Endodermal cell (in vitro differentiated cells): Measurements from ENCODE around the gene LMNA. TPM values are rescaled to one million over a fixed set of nuclear protein-coding genes. Genes with fewer than 3 reads are reported as not detected.

Source experiments
- DNase-seq: peaks from one replicate; pipeline ENCODE4 v3.0.0-alpha.2; 2017
- H3K27ac ChIP-seq: 2 replicates; pipeline ENCODE4 v1.5.1; 2013; ENCODE audit warnings: mild to moderate bottlenecking, low read depth, low read length, moderate library complexity
- H3K27me3 ChIP-seq: 2 replicates; pipeline ENCODE4 v1.6.1; 2013; ENCODE audit warnings: mild to moderate bottlenecking, low read length, moderate library complexity; ENCODE audit not compliant: insufficient read depth, control insufficient read depth, poor library complexity, severe bottlenecking
- H3K36me3 ChIP-seq: 2 replicates; pipeline ENCODE4 v1.7.0; 2013; ENCODE audit warnings: mild to moderate bottlenecking, low read length, moderate library complexity; ENCODE audit not compliant: control insufficient read depth, insufficient read depth
- H3K4me1 ChIP-seq: one replicate; pipeline ENCODE4 v1.7.0; 2013; ENCODE audit warnings: low read length; ENCODE audit not compliant: control insufficient read depth, insufficient read depth
- H3K4me3 ChIP-seq: 2 replicates; pipeline ENCODE4 v1.5.1; 2013; ENCODE audit warnings: mild to moderate bottlenecking, low read length, moderate library complexity
- H3K9ac ChIP-seq: 2 replicates; pipeline ENCODE4 v1.6.1; 2013; ENCODE audit warnings: mild to moderate bottlenecking, low read length, moderate library complexity; ENCODE audit not compliant: poor library complexity, severe bottlenecking; ENCODE audit errors: extremely low read depth
- H3K9me3 ChIP-seq: 2 replicates; pipeline ENCODE4 v1.6.1; 2013; ENCODE audit warnings: mild to moderate bottlenecking, low read length, moderate library complexity; ENCODE audit not compliant: control insufficient read depth
- H3K27ac Mint-ChIP-seq: 2 replicates; pipeline ENCODE4 v1.8.0; 2020; ENCODE audit warnings: mixed read lengths
- H3K27me3 Mint-ChIP-seq: 2 replicates; pipeline ENCODE4 v1.8.0; 2021; ENCODE audit warnings: mild to moderate bottlenecking, mixed read lengths; ENCODE audit not compliant: insufficient read depth
- H3K36me3 Mint-ChIP-seq: 2 replicates; pipeline ENCODE4 v1.8.0; 2020; ENCODE audit warnings: low read depth, mixed read lengths
- H3K4me1 Mint-ChIP-seq: 2 replicates; pipeline ENCODE4 v1.8.0; 2020; ENCODE audit warnings: mixed read lengths
- H3K4me3 Mint-ChIP-seq: 2 replicates; pipeline ENCODE4 v1.8.0; 2020; ENCODE audit warnings: mild to moderate bottlenecking, moderate library complexity, mixed read lengths
- H3K9me3 Mint-ChIP-seq: 2 replicates; pipeline ENCODE4 v1.8.0; 2020; ENCODE audit warnings: mild to moderate bottlenecking, mixed read lengths
- WGBS, 2 experiments: methylation state at CpG; one replicate each; pipeline versions ENCODE4 v1.1.5 to v1.1.7; 2013; ENCODE audit warnings: missing lambda C conversion rate in 2 of 2, mixed read lengths in 1 of 2; ENCODE audit not compliant: insufficient coverage in 1 of 2, insufficient read length in 1 of 2; 5-methylcytosine and 5-hydroxymethylcytosine counted together
- total RNA-seq, 2 donors: library from RNA; stranded (reverse); fragmentation: NEBNext Ultra II Directional in 1 of 2; extraction: Animal tissue kit (Norgen Biotek cat#: 25700) in 1 of 2; gene quantifications; 2 replicates in 1 of 2; 3 replicates in 1 of 2; pipeline ENCODE4 v1.2.1, GENCODE V29; 2021
- TF ChIP-seq, protein P1 (sequence below): fragments of 200-600 bp; sonication (generic); conservative IDR thresholded peaks from 2 replicates; pipeline ENCODE4 v1.5.0; 2021; ENCODE audit warnings: antibody characterized with exemption, mild to moderate bottlenecking

Gene LMNA
- total RNA-seq, 2 donors from 2014 or later = 41.2 to 42.0 TPM

DNA sequence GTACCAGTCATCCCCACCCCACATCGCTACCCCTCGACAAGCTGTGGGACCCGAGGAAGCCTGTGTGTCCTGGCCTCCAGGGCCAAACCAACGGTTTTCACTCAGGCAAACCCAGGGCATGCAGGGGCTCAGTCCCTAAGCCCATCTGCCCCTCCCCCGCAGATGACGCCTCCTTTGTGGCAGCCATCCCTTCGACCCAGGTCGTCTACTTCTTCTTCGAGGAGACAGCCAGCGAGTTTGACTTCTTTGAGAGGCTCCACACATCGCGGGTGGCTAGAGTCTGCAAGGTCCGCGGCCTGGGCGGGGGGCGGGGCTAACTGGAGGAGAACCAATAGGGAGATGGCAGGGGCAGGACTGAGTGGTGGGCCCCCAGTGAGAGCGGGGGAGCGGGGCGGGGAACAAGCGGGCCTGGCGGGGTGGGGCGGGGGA, 46.2 kb downstream of the LMNA start:
- Histone ChIP-seq H3K27ac (no peak overlapping the region), H3K9ac (no peak overlapping the region), H3K4me3 (no peak overlapping the region), H3K36me3 (no peaks in the 10 kb centered on the region), H3K27me3 (no peaks in the 10 kb centered on the region), H3K4me1 (no peaks in the 10 kb centered on the region), H3K9me3 (no peaks in the 10 kb centered on the region)
- DNase-seq = peak; percentile 94
- Mint-ChIP-seq H3K27me3 (peaks cover 2% of the 10 kb centered on the region), H3K4me1 (peaks cover 19% of the 10 kb centered on the region), H3K4me3 (peak overlapping the region; percentile 60), H3K27ac (no peak overlapping the region), H3K9me3 (peaks cover 4% of the 10 kb centered on the region), H3K36me3 (peaks cover 9% of the 10 kb centered on the region)
- WGBS, 2 experiments = 14 to 28% methylated on average over 8 to 16 of the region's 22 CpGs
- TF ChIP-seq, protein P1, sequence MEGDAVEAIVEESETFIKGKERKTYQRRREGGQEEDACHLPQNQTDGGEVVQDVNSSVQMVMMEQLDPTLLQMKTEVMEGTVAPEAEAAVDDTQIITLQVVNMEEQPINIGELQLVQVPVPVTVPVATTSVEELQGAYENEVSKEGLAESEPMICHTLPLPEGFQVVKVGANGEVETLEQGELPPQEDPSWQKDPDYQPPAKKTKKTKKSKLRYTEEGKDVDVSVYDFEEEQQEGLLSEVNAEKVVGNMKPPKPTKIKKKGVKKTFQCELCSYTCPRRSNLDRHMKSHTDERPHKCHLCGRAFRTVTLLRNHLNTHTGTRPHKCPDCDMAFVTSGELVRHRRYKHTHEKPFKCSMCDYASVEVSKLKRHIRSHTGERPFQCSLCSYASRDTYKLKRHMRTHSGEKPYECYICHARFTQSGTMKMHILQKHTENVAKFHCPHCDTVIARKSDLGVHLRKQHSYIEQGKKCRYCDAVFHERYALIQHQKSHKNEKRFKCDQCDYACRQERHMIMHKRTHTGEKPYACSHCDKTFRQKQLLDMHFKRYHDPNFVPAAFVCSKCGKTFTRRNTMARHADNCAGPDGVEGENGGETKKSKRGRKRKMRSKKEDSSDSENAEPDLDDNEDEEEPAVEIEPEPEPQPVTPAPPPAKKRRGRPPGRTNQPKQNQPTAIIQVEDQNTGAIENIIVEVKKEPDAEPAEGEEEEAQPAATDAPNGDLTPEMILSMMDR = no peak

DNA sequence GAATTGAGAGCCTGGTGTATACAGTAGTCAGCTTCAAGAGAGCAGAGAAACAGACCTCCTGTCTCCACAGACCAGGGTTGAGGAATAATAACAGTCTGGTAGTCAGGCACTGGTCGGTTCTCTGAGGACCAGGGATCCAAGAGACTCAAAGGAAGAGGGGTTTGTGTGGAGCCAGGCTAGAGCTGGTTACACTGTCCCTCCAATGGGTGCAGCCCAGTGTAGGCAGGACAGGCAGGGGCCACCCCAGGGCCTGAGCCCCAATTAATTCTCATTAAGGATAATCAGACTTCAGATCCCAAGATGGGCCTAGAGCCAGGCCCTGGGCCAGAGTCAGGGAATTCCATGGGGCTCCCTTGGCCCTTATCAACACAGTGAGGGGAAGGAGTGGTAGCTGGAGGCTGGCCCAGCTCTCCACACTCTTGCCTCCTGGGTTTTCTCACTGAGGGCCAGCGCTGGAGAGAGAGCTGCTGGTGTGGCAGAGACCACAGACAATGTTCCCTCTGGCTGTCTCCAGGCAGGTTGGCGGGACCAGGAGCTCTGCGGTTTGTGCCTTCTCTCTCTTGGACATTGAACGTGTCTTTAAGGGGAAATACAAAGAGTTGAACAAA, 48.0 kb downstream of the LMNA start:
- peaks cover 4% of the 10 kb centered on the region for H3K9me3 Mint-ChIP-seq

DNA sequence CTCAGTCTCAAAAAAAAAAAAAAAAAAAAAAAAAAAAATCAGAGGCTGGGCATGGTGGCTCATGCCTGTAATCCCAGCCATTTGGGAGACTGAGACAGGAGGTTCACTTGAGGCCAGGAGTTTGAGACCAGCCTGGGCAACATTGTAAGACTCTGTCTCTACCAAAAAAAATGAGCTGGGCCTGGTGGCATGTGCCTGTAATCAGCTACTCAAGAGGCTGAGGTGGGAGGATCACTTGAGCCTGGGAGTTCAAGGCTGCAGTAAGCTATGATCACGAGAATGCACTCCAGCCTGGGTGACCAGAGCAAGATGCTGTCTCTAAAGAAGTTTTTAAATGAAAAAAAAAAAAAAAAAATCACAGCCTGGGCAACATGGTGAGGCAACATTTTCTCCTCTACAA, 49.2 kb downstream of the LMNA start:
- TF ChIP-seq, protein P1 = no peak
- Histone ChIP-seq H3K4me1 (no peaks in the 10 kb centered on the region), H3K9me3 (no peaks in the 10 kb centered on the region), H3K27ac (no peak overlapping the region), H3K9ac (no peak overlapping the region), H3K36me3 (no peaks in the 10 kb centered on the region), H3K27me3 (no peaks in the 10 kb centered on the region), H3K4me3 (no peak overlapping the region)
- peaks cover 7% of the 10 kb centered on the region for H3K9me3 Mint-ChIP-seq
- H3K4me3 Mint-ChIP-seq = no peak overlapping the region
- WGBS, 2 experiments = 94% methylated on average over 1 of the region's 1 CpG; no CpG with 5 or more reads in 1 of the 2 experiments
- DNase-seq = no peak
- peaks cover 15% of the 10 kb centered on the region for H3K4me1 Mint-ChIP-seq
- H3K27me3 Mint-ChIP-seq = no peaks in the 10 kb centered on the region
- H3K27ac Mint-ChIP-seq = no peak overlapping the region
- H3K36me3 Mint-ChIP-seq = peaks cover 16% of the 10 kb centered on the region

More for the DNA sequence above, 48.0 kb downstream of the LMNA start:
- Histone ChIP-seq H3K9me3 (no peaks in the 10 kb centered on the region), H3K27me3 (no peaks in the 10 kb centered on the region), H3K27ac (no peak overlapping the region), H3K4me1 (no peaks in the 10 kb centered on the region), H3K4me3 (no peak overlapping the region), H3K9ac (no peak overlapping the region), H3K36me3 (no peaks in the 10 kb centered on the region)
- no peak overlapping the region for H3K4me3 Mint-ChIP-seq
- H3K27ac Mint-ChIP-seq = peak overlapping the region; percentile 64
- TF ChIP-seq, protein P1 = no peak
- H3K4me1 Mint-ChIP-seq = peaks cover 15% of the 10 kb centered on the region
- DNase-seq = no peak
- peaks cover 11% of the 10 kb centered on the region for H3K36me3 Mint-ChIP-seq
- 89 to 96% methylated on average over 3 to 5 of the region's 5 CpGs for WGBS, 2 experiments
- peaks cover 2% of the 10 kb centered on the region for H3K27me3 Mint-ChIP-seq
